Measurements from ENCODE around the gene MTFR1L. TPM values are rescaled to one million over a fixed set of nuclear protein-coding genes. Genes with fewer than 3 reads are reported as not detected.

MTFR1L gene
- total RNA-seq, 1 experiment from 2014 or later: 23.2 TPM

GRCh38 chr1:25854554-25854953 lies 34.8 kb downstream of the MTFR1L start:
- Mint-ChIP-seq H3K27ac (ENCODE audit: unreplicated experiment) (no peak overlapping the region), H3K27me3 (ENCODE audit: unreplicated experiment) (no peaks in the 10 kb centered on the region), H3K9me3 (ENCODE audit: low read depth, unreplicated experiment) (no peaks in the 10 kb centered on the region), H3K4me1 (ENCODE audit: low read depth, unreplicated experiment) (peaks cover 7% of the 10 kb centered on the region), H3K4me3 (ENCODE audit: low read depth, unreplicated experiment) (no peak overlapping the region), H3K36me3 (ENCODE audit: insufficient read depth, unreplicated experiment) (peaks cover 17% of the 10 kb centered on the region)
- intact Hi-C loops (cut with micrococcal nuclease; ENCODE audit: unreplicated experiment): no loop called here
- no peak for TF ChIP-seq CTCF (IDR thresholded peaks at IDR 0.05; ENCODE audit: unreplicated experiment)
- no peak for DNase-seq
- CTCF ChIA-PET: no interaction called here
- BruUV-seq (replicated peaks): no TSS peak

GRCh38 chr1:25856856-25857255 lies 37.1 kb downstream of the MTFR1L start:
- Mint-ChIP-seq H3K4me3 (ENCODE audit: low read depth, unreplicated experiment) (no peak overlapping the region), H3K9me3 (ENCODE audit: low read depth, unreplicated experiment) (no peaks in the 10 kb centered on the region), H3K4me1 (ENCODE audit: low read depth, unreplicated experiment) (peaks cover 18% of the 10 kb centered on the region), H3K27ac (ENCODE audit: unreplicated experiment) (no peak overlapping the region), H3K27me3 (ENCODE audit: unreplicated experiment) (no peaks in the 10 kb centered on the region), H3K36me3 (ENCODE audit: insufficient read depth, unreplicated experiment) (peaks cover 20% of the 10 kb centered on the region)
- BruUV-seq (replicated peaks): TSS peak; percentile 9
- no peak for DNase-seq
- CTCF ChIA-PET: interaction anchor here (0.7 kb wide), 1 partner anchor 19 kb away, joined by 5 read pairs; no protein-coding TSS in a partner anchor
- intact Hi-C loops (cut with micrococcal nuclease; ENCODE audit: unreplicated experiment): no loop called here
- TF ChIP-seq CTCF (IDR thresholded peaks at IDR 0.05; ENCODE audit: unreplicated experiment): no peak

GRCh38 chr1:25858494-25858893 lies 38.7 kb downstream of the MTFR1L start:
- DNase-seq: no peak
- peak overlapping the region; percentile 83 for H3K27ac Mint-ChIP-seq (ENCODE audit: unreplicated experiment)
- CTCF ChIA-PET: no interaction called here
- BruUV-seq (replicated peaks): TSS peak; percentile 25
- TF ChIP-seq CTCF (IDR thresholded peaks at IDR 0.05; ENCODE audit: unreplicated experiment): no peak
- intact Hi-C loops (cut with micrococcal nuclease; ENCODE audit: unreplicated experiment): loop anchor here (2.0 kb wide), 1 partner anchor 32 kb away; no protein-coding TSS in a partner anchor
- H3K36me3 Mint-ChIP-seq (ENCODE audit: insufficient read depth, unreplicated experiment): peaks cover 20% of the 10 kb centered on the region
- no peaks in the 10 kb centered on the region for H3K9me3 Mint-ChIP-seq (ENCODE audit: low read depth, unreplicated experiment)
- peak overlapping the region; percentile 100 for H3K4me3 Mint-ChIP-seq (ENCODE audit: low read depth, unreplicated experiment)
- peaks cover 18% of the 10 kb centered on the region for H3K4me1 Mint-ChIP-seq (ENCODE audit: low read depth, unreplicated experiment)
- H3K27me3 Mint-ChIP-seq (ENCODE audit: unreplicated experiment): no peaks in the 10 kb centered on the region

- TSS peak; percentile 95 for BruUV-seq (replicated peaks)
These were observed 39.4 kb downstream of the MTFR1L start, which contains the start of gene AUNIP for GRCh38 chr1:25858906-25859789. AUNIP (minus strand) TSS chr1:25859457; CDS start chr1:25859357, 100 bp downstream.

More at GRCh38 chr1:25858906-25859789, 39.4 kb downstream of the MTFR1L start, which contains the start of gene AUNIP:
- peak within 1 kb of the TSS; percentile 83 for H3K27ac Mint-ChIP-seq (ENCODE audit: unreplicated experiment)
- no peaks in the 10 kb centered on the region for H3K27me3 Mint-ChIP-seq (ENCODE audit: unreplicated experiment)
- H3K4me3 Mint-ChIP-seq (ENCODE audit: low read depth, unreplicated experiment): peak within 1 kb of the TSS; percentile 100
- no peak for TF ChIP-seq CTCF (IDR thresholded peaks at IDR 0.05; ENCODE audit: unreplicated experiment)
- peaks cover 18% of the 10 kb centered on the region for H3K4me1 Mint-ChIP-seq (ENCODE audit: low read depth, unreplicated experiment)
- DNase-seq: peak; percentile 87
- intact Hi-C loops (cut with micrococcal nuclease; ENCODE audit: unreplicated experiment): loop anchor here (2.0 kb wide), 1 partner anchor 32 kb away; no protein-coding TSS in a partner anchor
- peaks cover 25% of the 10 kb centered on the region for H3K36me3 Mint-ChIP-seq (ENCODE audit: insufficient read depth, unreplicated experiment)
- CTCF ChIA-PET: interaction anchor here (0.7 kb wide), 1 partner anchor 48 kb away, joined by 3 read pairs; no protein-coding TSS in a partner anchor
- no peaks in the 10 kb centered on the region for H3K9me3 Mint-ChIP-seq (ENCODE audit: low read depth, unreplicated experiment)

Data from Calu3 (cell line).